Panc1 (cell line): Measurements from ENCODE around the gene LRCH2. TPM values are rescaled to one million over a fixed set of nuclear protein-coding genes. Genes with fewer than 3 reads are reported as not detected.

Experiments used
- ATAC-seq: fragments of 200-7000 bp; cut with Tn5 transposase; 2 replicates; pipeline ENCODE4 v1.9.1; 2020; ENCODE audit warnings: mild to moderate bottlenecking, moderate library complexity
- BruUV-seq: library from RNA; stranded (reverse); fragments of 400-500 nt; replicated peaks from 2 replicates; lab custom pipeline; 2021; lab: Mats Ljungman, UMichigan
- CTCF ChIA-PET: fragments of 300-600 bp; sonication (Branson Sonifier 250); formaldehyde crosslinking; loops from one replicate; lab custom pipeline; 2022; ENCODE audit warnings: antibody characterized with exemption; lab: Charles Lee
- POLR2A ChIA-PET: fragments of 300-600 bp; sonication (Branson Sonifier 250); formaldehyde crosslinking; loops from one replicate; lab custom pipeline; 2022; ENCODE audit warnings: antibody characterized with exemption; lab: Charles Lee
- DNase-seq: peaks from one replicate; pipeline ENCODE4 v3.0.0-alpha.2; 2010; ENCODE audit warnings: low read depth, low spot score
- H3K27ac ChIP-seq: 2 replicates; pipeline ENCODE4 v1.5.1; 2011; ENCODE audit warnings: mild to moderate bottlenecking, low read length, inconsistent platforms
- H3K27me3 ChIP-seq: fragments of 200-500 bp; sonication (Bioruptor generic); 2 replicates; pipeline ENCODE4 v1.6.0; 2014; ENCODE audit warnings: low read length, inconsistent platforms; ENCODE audit not compliant: control insufficient read depth, insufficient read depth
- H3K36me3 ChIP-seq: fragments of 200-500 bp; sonication (Bioruptor generic); 2 replicates; pipeline ENCODE4 v1.5.1; 2014; ENCODE audit warnings: inconsistent platforms, mild to moderate bottlenecking, low read length, moderate library complexity; ENCODE audit not compliant: control insufficient read depth, insufficient read depth
- H3K4me1 ChIP-seq: 2 replicates; pipeline ENCODE4 v1.5.1; 2011; ENCODE audit warnings: inconsistent platforms, mild to moderate bottlenecking, low read length, moderate library complexity; ENCODE audit not compliant: control insufficient read depth, insufficient read depth
- H3K4me3 ChIP-seq, 2 experiments: 2 replicates each; pipeline ENCODE4 v1.5.1; 2011 to 2012; ENCODE audit warnings: low read depth in 2 of 2, low read length in 2 of 2, mild to moderate bottlenecking in 2 of 2, inconsistent platforms in 1 of 2, moderate library complexity in 1 of 2
- H3K9me3 ChIP-seq: fragments of 200-500 bp; sonication (Bioruptor generic); 2 replicates; pipeline ENCODE4 v1.5.1; 2014; ENCODE audit warnings: low read depth, mild to moderate bottlenecking, inconsistent platforms, low read length, moderate library complexity; ENCODE audit not compliant: control insufficient read depth, insufficient read depth
- CTCF ChIP-seq: fragments of 450-650 bp; IDR thresholded peaks from 2 replicates; pipeline ENCODE4 v1.5.1; 2017; ENCODE audit warnings: mild to moderate bottlenecking
- POLR2AphosphoS5 ChIP-seq: IDR thresholded peaks from 2 replicates; pipeline ENCODE4 v1.6.1; 2012; ENCODE audit warnings: mild to moderate bottlenecking, low read depth, low read length, moderate library complexity
- REST ChIP-seq, 2 experiments: IDR thresholded peaks; 2 replicates each; pipeline ENCODE4 v1.6.1; 2011 to 2012; ENCODE audit warnings: low read depth in 2 of 2, control low read depth in 1 of 2, low read length in 1 of 2, mild to moderate bottlenecking in 1 of 2, moderate library complexity in 1 of 2; ENCODE audit not compliant: insufficient read depth in 1 of 2
- SIN3A ChIP-seq: IDR thresholded peaks from 2 replicates; pipeline ENCODE4 v1.6.1; 2012; ENCODE audit warnings: low read depth, mild to moderate bottlenecking, low read length, moderate library complexity, borderline replicate concordance; ENCODE audit not compliant: insufficient read depth
- TCF7L2 ChIP-seq: IDR thresholded peaks from 2 replicates; pipeline ENCODE4 v1.6.1; 2011; ENCODE audit warnings: mild to moderate bottlenecking, low read depth, low read length, inconsistent platforms
- in situ Hi-C: cut with HindIII; loops from 2 replicates; pipeline ENCODE4 v1.10.0; 2016; ENCODE audit warnings: low sequenced_read_pairs, low pct_unique_long_range_greater_than_20kb
- intact Hi-C: fragments of 100-400 bp; cut with micrococcal nuclease; formaldehyde crosslinking; loops from one replicate; pipeline ENCODE4 v1.10.0; 2022; ENCODE audit not compliant: unreplicated experiment
- total RNA-seq: library from RNA; stranded (reverse); gene quantifications from one replicate; pipeline ENCODE4 v1.2.1, GENCODE V29; 2021; ENCODE audit not compliant: unreplicated experiment

Gene LRCH2
- total RNA-seq, 1 experiment from 2014 or later, result 0.13 TPM

DNA sequence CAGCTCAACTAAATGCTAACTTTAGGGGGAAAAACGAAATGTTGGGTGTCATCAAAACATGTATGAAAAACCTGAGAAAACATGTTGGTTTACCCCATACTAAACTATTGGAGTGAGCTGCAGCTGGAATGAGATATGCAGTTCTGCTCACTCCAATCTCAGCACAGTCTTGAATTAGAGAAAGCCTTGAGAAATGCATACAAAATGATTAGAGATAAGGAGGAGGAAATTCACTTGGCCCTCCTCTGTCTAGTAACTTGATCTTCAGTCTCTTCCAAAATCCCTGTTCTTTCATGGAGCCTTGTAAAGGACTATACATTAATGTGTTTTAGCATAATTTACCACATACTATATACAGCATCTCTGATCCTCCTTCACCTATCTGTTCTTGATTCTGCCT is 3.2 kb upstream of the LRCH2 start:
- DNase-seq, result no peak
- POLR2A ChIA-PET, result no interaction called here
- no peaks in the 10 kb centered on the region for H3K4me1 ChIP-seq
- no peak overlapping the region for H3K4me3 ChIP-seq
- H3K27me3 ChIP-seq, result peaks cover 30% of the 10 kb centered on the region
- CTCF ChIA-PET, result no interaction called here
- H3K27ac ChIP-seq, result no peak overlapping the region
- no TSS peak for BruUV-seq
- no peaks in the 10 kb centered on the region for H3K36me3 ChIP-seq
- ATAC-seq, result no peak
- in situ Hi-C loops (no loop called here), intact Hi-C loops (no loop called here)
- TF ChIP-seq TCF7L2 (no peak), SIN3A (no peak), REST (IDR thresholded peaks at IDR 0.05; ENCODE audit: insufficient read depth in 1 of 2, low read depth in 2 of 2, low read length in 1 of 2) (no peak), CTCF (no peak), POLR2AphosphoS5 (no peak)
- H3K9me3 ChIP-seq, result no peaks in the 10 kb centered on the region

DNA sequence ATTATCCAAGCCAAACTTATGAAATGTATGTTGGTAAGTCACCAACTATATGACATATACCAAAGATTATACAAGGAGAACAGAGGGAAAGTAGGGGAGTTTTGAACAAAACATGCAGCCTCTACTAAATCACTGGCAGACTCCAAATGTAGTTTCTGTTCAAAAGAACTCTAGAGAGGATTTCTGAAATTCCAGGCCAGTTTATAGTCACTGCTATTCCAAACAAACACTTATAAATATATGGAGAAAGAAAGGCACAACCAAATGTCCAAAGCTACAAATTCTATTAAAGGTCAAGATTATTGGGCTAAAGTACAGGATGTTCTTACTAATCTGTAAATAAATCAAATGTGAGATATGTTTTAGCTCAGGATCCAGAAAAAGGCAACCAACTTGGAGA is 2.7 kb upstream of the LRCH2 start:
- Histone ChIP-seq H3K27ac (no peak overlapping the region), H3K4me3 (no peak overlapping the region), H3K27me3 (peaks cover 33% of the 10 kb centered on the region), H3K9me3 (no peaks in the 10 kb centered on the region), H3K36me3 (no peaks in the 10 kb centered on the region), H3K4me1 (no peaks in the 10 kb centered on the region)
- no peak for TF ChIP-seq CTCF
- no peak for TF ChIP-seq SIN3A
- no peak for TF ChIP-seq REST (IDR thresholded peaks at IDR 0.05; ENCODE audit: insufficient read depth in 1 of 2, low read depth in 2 of 2, low read length in 1 of 2)
- no peak for TF ChIP-seq POLR2AphosphoS5
- TF ChIP-seq TCF7L2, result no peak
- DNase-seq (no peak), ATAC-seq (no peak)
- ChIA-PET POLR2A (no interaction called here), CTCF (no interaction called here)
- no TSS peak for BruUV-seq
- intact Hi-C loops (no loop called here), in situ Hi-C loops (no loop called here)
